T-helper 1 cell treated with Interleukin-12 subunit alpha and Interleukin-12 subunit beta and Interleukin-4 antibody, amounts not matched to agents 30 μg/mL and 1 μg/mL, for 36 hours (primary cell): Measurements from ENCODE around the gene SHISA2.
"Not testable (repeated sequence)": the region's sequence is repeated elsewhere in the genome, so short reads cannot be mapped to it uniquely, and the experiment has no call there.

Experiments used
- H3K27ac Mint-ChIP-seq: one replicate; pipeline ENCODE4 v1.8.0; 2021; ENCODE audit warnings: mild to moderate bottlenecking, mixed read lengths
- H3K27me3 Mint-ChIP-seq: one replicate; pipeline ENCODE4 v1.8.0; 2021; ENCODE audit warnings: low read depth, mixed read lengths
- H3K36me3 Mint-ChIP-seq: one replicate; pipeline ENCODE4 v1.8.0; 2021; ENCODE audit warnings: low read depth, mixed read lengths
- H3K4me1 Mint-ChIP-seq: one replicate; pipeline ENCODE4 v1.8.0; 2021; ENCODE audit warnings: low read depth, mixed read lengths
- H3K4me3 Mint-ChIP-seq: one replicate; pipeline ENCODE4 v1.8.0; 2021; ENCODE audit warnings: mild to moderate bottlenecking, moderate library complexity, mixed read lengths
- H3K9me3 Mint-ChIP-seq: one replicate; pipeline ENCODE4 v1.8.0; 2021; ENCODE audit warnings: mixed read lengths

The SHISA2 gene

GRCh38 chr13:26051657-26052311 lies at the start of gene SHISA2:
Gene SHISA2, minus strand, starts transcription at chr13:26052016. Its CDS starts 1,041 bp downstream, at chr13:26050975.
- peaks cover 28% of the 10 kb centered on the region for H3K4me1 Mint-ChIP-seq
- H3K27ac Mint-ChIP-seq = peak within 1 kb of the TSS; percentile 50
- H3K36me3 Mint-ChIP-seq = no peaks in the 10 kb centered on the region
- no peaks in the 10 kb centered on the region for H3K9me3 Mint-ChIP-seq
- peak within 1 kb of the TSS; percentile 81 for H3K4me3 Mint-ChIP-seq
- peaks cover 40% of the 10 kb centered on the region for H3K27me3 Mint-ChIP-seq

- no peaks in the 10 kb centered on the region for H3K4me1 Mint-ChIP-seq
- no peak overlapping the region for H3K27ac Mint-ChIP-seq
- no peaks in the 10 kb centered on the region for H3K36me3 Mint-ChIP-seq
- H3K9me3 Mint-ChIP-seq = no peaks in the 10 kb centered on the region
- no peak overlapping the region for H3K4me3 Mint-ChIP-seq
- peaks cover 24% of the 10 kb centered on the region for H3K27me3 Mint-ChIP-seq
Measured at GRCh38 chr13:26095846-26096610, 44.2 kb upstream of the SHISA2 start.

- Mint-ChIP-seq H3K27ac (no peak overlapping the region), H3K4me1 (no peaks in the 10 kb centered on the region), H3K9me3 (no peaks in the 10 kb centered on the region), H3K27me3 (peaks cover 24% of the 10 kb centered on the region), H3K36me3 (no peaks in the 10 kb centered on the region), H3K4me3 (no peak overlapping the region)
Measured at GRCh38 chr13:26095338-26095737, 43.5 kb upstream of the SHISA2 start.

GRCh38 chr13:26076821-26077220 lies 25.0 kb upstream of the SHISA2 start:
- H3K4me1 Mint-ChIP-seq, H3K36me3 Mint-ChIP-seq, H3K4me3 Mint-ChIP-seq, H3K9me3 Mint-ChIP-seq, H3K27ac Mint-ChIP-seq: not testable (repeated sequence)
- H3K27me3 Mint-ChIP-seq = peaks cover 39% of the 10 kb centered on the region

- Mint-ChIP-seq H3K4me3 (no peak overlapping the region), H3K4me1 (peaks cover 2% of the 10 kb centered on the region), H3K9me3 (no peaks in the 10 kb centered on the region), H3K27me3 (peaks cover 35% of the 10 kb centered on the region), H3K36me3 (no peaks in the 10 kb centered on the region), H3K27ac (no peak overlapping the region)
Measured at GRCh38 chr13:26075498-26075897, 23.7 kb upstream of the SHISA2 start.

GRCh38 chr13:26074706-26075105 lies 22.9 kb upstream of the SHISA2 start:
- Mint-ChIP-seq H3K27ac (no peak overlapping the region), H3K27me3 (peaks cover 35% of the 10 kb centered on the region), H3K36me3 (no peaks in the 10 kb centered on the region), H3K4me3 (no peak overlapping the region), H3K9me3 (no peaks in the 10 kb centered on the region), H3K4me1 (peaks cover 2% of the 10 kb centered on the region)

GRCh38 chr13:26072335-26072734 lies 20.5 kb upstream of the SHISA2 start:
- H3K9me3 Mint-ChIP-seq, H3K36me3 Mint-ChIP-seq, H3K4me3 Mint-ChIP-seq, H3K4me1 Mint-ChIP-seq, H3K27ac Mint-ChIP-seq: not testable (repeated sequence)
- H3K27me3 Mint-ChIP-seq = peaks cover 30% of the 10 kb centered on the region

GRCh38 chr13:26071691-26072090 lies 19.9 kb upstream of the SHISA2 start:
- no peak overlapping the region for H3K27ac Mint-ChIP-seq
- H3K36me3 Mint-ChIP-seq = no peaks in the 10 kb centered on the region
- no peak overlapping the region for H3K4me3 Mint-ChIP-seq
- H3K27me3 Mint-ChIP-seq = peaks cover 30% of the 10 kb centered on the region
- peaks cover 2% of the 10 kb centered on the region for H3K4me1 Mint-ChIP-seq
- no peaks in the 10 kb centered on the region for H3K9me3 Mint-ChIP-seq

- not testable (repeated sequence) for H3K27ac Mint-ChIP-seq, H3K4me1 Mint-ChIP-seq, H3K36me3 Mint-ChIP-seq, H3K9me3 Mint-ChIP-seq, H3K4me3 Mint-ChIP-seq
- H3K27me3 Mint-ChIP-seq = peaks cover 20% of the 10 kb centered on the region
Measured at GRCh38 chr13:26069642-26070041, 17.8 kb upstream of the SHISA2 start.

- H3K27me3 Mint-ChIP-seq = peaks cover 14% of the 10 kb centered on the region
- not testable (repeated sequence) for H3K9me3 Mint-ChIP-seq, H3K27ac Mint-ChIP-seq, H3K4me1 Mint-ChIP-seq, H3K36me3 Mint-ChIP-seq, H3K4me3 Mint-ChIP-seq
Measured at GRCh38 chr13:26068372-26068771, 16.6 kb upstream of the SHISA2 start.

GRCh38 chr13:26067601-26068000 lies 15.8 kb upstream of the SHISA2 start:
- H3K27ac Mint-ChIP-seq = no peak overlapping the region
- H3K36me3 Mint-ChIP-seq = no peaks in the 10 kb centered on the region
- H3K27me3 Mint-ChIP-seq = peaks cover 13% of the 10 kb centered on the region
- H3K4me3 Mint-ChIP-seq = no peak overlapping the region
- peaks cover 3% of the 10 kb centered on the region for H3K4me1 Mint-ChIP-seq
- H3K9me3 Mint-ChIP-seq = no peaks in the 10 kb centered on the region

- H3K4me3 Mint-ChIP-seq, H3K27ac Mint-ChIP-seq, H3K4me1 Mint-ChIP-seq, H3K36me3 Mint-ChIP-seq, H3K9me3 Mint-ChIP-seq, H3K27me3 Mint-ChIP-seq: not testable (repeated sequence)
Measured at GRCh38 chr13:26066492-26066891, 14.7 kb upstream of the SHISA2 start.

GRCh38 chr13:26062853-26063444 lies 11.1 kb upstream of the SHISA2 start:
- Mint-ChIP-seq H3K27ac (no peak overlapping the region), H3K36me3 (no peaks in the 10 kb centered on the region), H3K4me1 (peaks cover 18% of the 10 kb centered on the region), H3K27me3 (no peaks in the 10 kb centered on the region), H3K9me3 (no peaks in the 10 kb centered on the region), H3K4me3 (no peak overlapping the region)

- Mint-ChIP-seq H3K27me3 (peaks cover 5% of the 10 kb centered on the region), H3K4me3 (no peak overlapping the region), H3K4me1 (peaks cover 18% of the 10 kb centered on the region), H3K27ac (no peak overlapping the region), H3K9me3 (no peaks in the 10 kb centered on the region), H3K36me3 (no peaks in the 10 kb centered on the region)
Measured at GRCh38 chr13:26061947-26062346, 10.1 kb upstream of the SHISA2 start.

- Mint-ChIP-seq H3K4me3 (no peak overlapping the region), H3K27me3 (peaks cover 5% of the 10 kb centered on the region), H3K36me3 (no peaks in the 10 kb centered on the region), H3K9me3 (no peaks in the 10 kb centered on the region), H3K4me1 (peaks cover 19% of the 10 kb centered on the region), H3K27ac (no peak overlapping the region)
Measured at GRCh38 chr13:26061256-26061655, 9.4 kb upstream of the SHISA2 start.
